ENCODE measurements around the gene UNC5A. TPM values are rescaled to one million over a fixed set of nuclear protein-coding genes. Genes with fewer than 3 reads are reported as not detected.

The UNC5A gene
- total and polyA plus RNA-seq, 7 donors, result 0.03 to 0.25 (median 0.10) TPM; not detected in 4

DNA sequence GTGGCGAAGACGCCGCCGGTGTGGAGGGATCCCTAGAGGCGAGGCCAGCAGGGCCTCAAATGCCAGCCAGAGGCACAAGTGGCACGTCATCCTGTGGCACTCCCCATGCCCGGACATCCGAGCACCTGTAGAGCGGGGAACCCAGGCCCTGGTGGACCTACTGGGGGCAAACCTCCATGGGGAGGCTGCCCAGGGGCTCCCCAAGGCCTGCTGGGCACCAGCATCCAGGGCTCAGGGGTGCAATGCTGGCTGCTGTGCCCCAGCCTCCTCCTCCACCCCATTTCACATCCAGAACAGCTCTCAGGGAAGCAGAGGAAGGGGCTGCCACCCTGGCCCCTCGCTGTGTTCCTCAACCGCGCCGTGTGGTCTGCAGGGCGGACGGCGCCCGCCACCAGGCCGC lies 45.2 kb downstream of the UNC5A start:
- Histone ChIP-seq H3K27me3 (ENCODE audit: insufficient read depth in 3 of 3, low read length in 2 of 3) (peaks cover 0 to 21% (median 8%) of the 10 kb centered on the region in 3 donors), H3K4me1 (no peaks in the 10 kb centered on the region), H3K27ac (no peak overlapping the region), H3K9me3 (no peaks in the 10 kb centered on the region), H3K36me3 (ENCODE audit: insufficient read depth in 1 of 2, low read depth in 1 of 2) (no peaks in the 10 kb centered on the region), H3K4me3 (no peak overlapping the region)
- intact Hi-C loops (cut with DNase I), result no loop called here
- ATAC-seq (no peak), DNase-seq (no peak)
- TF ChIP-seq CTCF (IDR thresholded peaks at IDR 0.05), result no peak
- WGBS, 3 donors, result 91 to 94% (median 93%) methylated on average over 17 to 18 of the region's 18 CpGs

- no peaks in the 10 kb centered on the region for H3K36me3 ChIP-seq (ENCODE audit: insufficient read depth in 1 of 2, low read depth in 1 of 2)
- intact Hi-C loops (cut with DNase I), result no loop called here
- H3K9me3 ChIP-seq, result no peaks in the 10 kb centered on the region
- H3K27ac ChIP-seq, result no peak overlapping the region
- H3K4me3 ChIP-seq, result no peak overlapping the region
- no peaks in the 10 kb centered on the region for H3K4me1 ChIP-seq
- peaks cover 0 to 23% (median 5%) of the 10 kb centered on the region in 3 donors for H3K27me3 ChIP-seq (ENCODE audit: insufficient read depth in 3 of 3, low read length in 2 of 3)
- WGBS, 3 donors, result 48 to 61% (median 58%) methylated on average over 8 of the region's 8 CpGs
- ATAC-seq (no peak), DNase-seq (no peak)
- no peak for TF ChIP-seq CTCF (IDR thresholded peaks at IDR 0.05)
Measured at GRCh38 chr5:176856746-176857145, 46.4 kb downstream of the UNC5A start.

GRCh38 chr5:176857216-176857893 lies 47.0 kb downstream of the UNC5A start:
- Histone ChIP-seq H3K36me3 (ENCODE audit: insufficient read depth in 1 of 2, low read depth in 1 of 2) (no peaks in the 10 kb centered on the region), H3K27me3 (ENCODE audit: insufficient read depth in 3 of 3, low read length in 2 of 3) (peaks cover 0 to 27% (median 4%) of the 10 kb centered on the region in 3 donors), H3K4me3 (no peak overlapping the region), H3K9me3 (no peaks in the 10 kb centered on the region), H3K27ac (no peak overlapping the region), H3K4me1 (no peaks in the 10 kb centered on the region)
- ATAC-seq, result no peak
- intact Hi-C loops (cut with DNase I), result no loop called here
- DNase-seq, result no peak
- no peak for TF ChIP-seq CTCF (IDR thresholded peaks at IDR 0.05)
- WGBS, 3 donors, result 61 to 68% (median 62%) methylated on average over 19 of the region's 19 CpGs

DNA sequence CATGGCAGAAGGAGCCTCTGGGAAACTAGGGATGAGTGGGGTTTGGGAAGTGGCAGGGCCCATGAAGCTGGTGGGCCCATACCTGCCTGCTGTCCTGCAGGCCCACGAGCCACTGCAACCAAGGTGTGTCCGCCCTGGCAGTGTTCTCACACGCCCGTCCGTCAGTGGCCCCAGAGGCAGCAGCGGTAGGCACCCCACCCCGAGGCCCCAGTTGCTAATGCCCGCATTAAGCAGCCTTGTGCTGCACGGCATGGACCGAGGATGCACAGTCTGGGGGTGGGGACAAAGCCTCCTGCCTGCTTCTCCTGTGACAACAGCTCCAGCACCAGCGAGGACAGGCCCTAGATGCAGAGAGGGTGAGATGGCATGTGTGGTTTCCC lies 47.5 kb downstream of the UNC5A start:
- Histone ChIP-seq H3K27ac (no peak overlapping the region), H3K4me3 (no peak overlapping the region), H3K9me3 (no peaks in the 10 kb centered on the region), H3K4me1 (no peaks in the 10 kb centered on the region), H3K36me3 (ENCODE audit: insufficient read depth in 1 of 2, low read depth in 1 of 2) (no peaks in the 10 kb centered on the region), H3K27me3 (ENCODE audit: insufficient read depth in 3 of 3, low read length in 2 of 3) (peaks cover 0 to 27% (median 4%) of the 10 kb centered on the region in 3 donors)
- TF ChIP-seq CTCF (IDR thresholded peaks at IDR 0.05), result no peak
- intact Hi-C loops (cut with DNase I), result no loop called here
- no peak for ATAC-seq
- WGBS, 3 donors, result 72 to 78% (median 74%) methylated on average over 11 of the region's 11 CpGs
- DNase-seq, result no peak

DNA sequence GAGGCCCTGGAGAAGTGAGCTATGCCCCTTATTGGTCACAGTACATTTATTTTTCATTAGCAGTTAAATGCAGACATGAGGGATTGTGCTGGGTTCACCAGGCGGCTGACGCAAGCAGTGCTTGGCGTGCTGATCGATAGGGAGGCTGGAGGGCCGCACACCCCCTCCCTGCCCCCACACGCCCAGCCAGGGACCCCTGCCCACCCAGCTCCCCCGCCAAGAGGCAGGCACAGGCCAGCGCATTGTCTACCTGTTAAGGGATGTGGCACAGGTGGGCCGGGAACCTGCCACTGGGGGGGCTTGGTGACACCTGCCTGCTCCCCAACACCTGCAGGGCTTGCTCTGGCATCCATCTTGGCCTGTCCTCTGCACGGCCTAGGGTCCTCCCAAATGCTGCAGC lies 49.6 kb downstream of the UNC5A start:
- H3K27me3 ChIP-seq (ENCODE audit: insufficient read depth in 3 of 3, low read length in 2 of 3), result peaks cover 0 to 45% (median 8%) of the 10 kb centered on the region in 3 donors
- ATAC-seq, result no peak
- no peak overlapping the region for H3K4me3 ChIP-seq
- no peak for DNase-seq
- H3K27ac ChIP-seq, result no peak overlapping the region
- WGBS, 3 donors, result 54 to 77% (median 70%) methylated on average over 8 to 10 of the region's 10 CpGs
- TF ChIP-seq CTCF (IDR thresholded peaks at IDR 0.05), result no peak
- no peaks in the 10 kb centered on the region for H3K36me3 ChIP-seq (ENCODE audit: insufficient read depth in 1 of 2, low read depth in 1 of 2)
- H3K4me1 ChIP-seq, result no peaks in the 10 kb centered on the region
- intact Hi-C loops (cut with DNase I), result no loop called here
- H3K9me3 ChIP-seq, result no peaks in the 10 kb centered on the region
